A549 treated with AZD9567 at 1 μM for 4 hours (cell line): ENCODE results near the gene SIPA1. TPM values are rescaled to one million over a fixed set of nuclear protein-coding genes. Genes with fewer than 3 reads are reported as not detected.

Experiments
- total RNA-seq: library from RNA; stranded (reverse); fragments of 200-300 nt; extraction: Qiagen RNA extraction; gene quantifications from 5 replicates; pipeline ENCODE4 v1.2.3, GENCODE V29; 2022; ENCODE audit not compliant: insufficient read depth

The SIPA1 gene, protein sequence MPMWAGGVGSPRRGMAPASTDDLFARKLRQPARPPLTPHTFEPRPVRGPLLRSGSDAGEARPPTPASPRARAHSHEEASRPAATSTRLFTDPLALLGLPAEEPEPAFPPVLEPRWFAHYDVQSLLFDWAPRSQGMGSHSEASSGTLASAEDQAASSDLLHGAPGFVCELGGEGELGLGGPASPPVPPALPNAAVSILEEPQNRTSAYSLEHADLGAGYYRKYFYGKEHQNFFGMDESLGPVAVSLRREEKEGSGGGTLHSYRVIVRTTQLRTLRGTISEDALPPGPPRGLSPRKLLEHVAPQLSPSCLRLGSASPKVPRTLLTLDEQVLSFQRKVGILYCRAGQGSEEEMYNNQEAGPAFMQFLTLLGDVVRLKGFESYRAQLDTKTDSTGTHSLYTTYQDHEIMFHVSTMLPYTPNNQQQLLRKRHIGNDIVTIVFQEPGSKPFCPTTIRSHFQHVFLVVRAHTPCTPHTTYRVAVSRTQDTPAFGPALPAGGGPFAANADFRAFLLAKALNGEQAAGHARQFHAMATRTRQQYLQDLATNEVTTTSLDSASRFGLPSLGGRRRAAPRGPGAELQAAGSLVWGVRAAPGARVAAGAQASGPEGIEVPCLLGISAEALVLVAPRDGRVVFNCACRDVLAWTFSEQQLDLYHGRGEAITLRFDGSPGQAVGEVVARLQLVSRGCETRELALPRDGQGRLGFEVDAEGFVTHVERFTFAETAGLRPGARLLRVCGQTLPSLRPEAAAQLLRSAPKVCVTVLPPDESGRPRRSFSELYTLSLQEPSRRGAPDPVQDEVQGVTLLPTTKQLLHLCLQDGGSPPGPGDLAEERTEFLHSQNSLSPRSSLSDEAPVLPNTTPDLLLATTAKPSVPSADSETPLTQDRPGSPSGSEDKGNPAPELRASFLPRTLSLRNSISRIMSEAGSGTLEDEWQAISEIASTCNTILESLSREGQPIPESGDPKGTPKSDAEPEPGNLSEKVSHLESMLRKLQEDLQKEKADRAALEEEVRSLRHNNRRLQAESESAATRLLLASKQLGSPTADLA
- total RNA-seq = 11.1 to 21.7 TPM (median 18.4 TPM) in 5 replicates

DNA sequence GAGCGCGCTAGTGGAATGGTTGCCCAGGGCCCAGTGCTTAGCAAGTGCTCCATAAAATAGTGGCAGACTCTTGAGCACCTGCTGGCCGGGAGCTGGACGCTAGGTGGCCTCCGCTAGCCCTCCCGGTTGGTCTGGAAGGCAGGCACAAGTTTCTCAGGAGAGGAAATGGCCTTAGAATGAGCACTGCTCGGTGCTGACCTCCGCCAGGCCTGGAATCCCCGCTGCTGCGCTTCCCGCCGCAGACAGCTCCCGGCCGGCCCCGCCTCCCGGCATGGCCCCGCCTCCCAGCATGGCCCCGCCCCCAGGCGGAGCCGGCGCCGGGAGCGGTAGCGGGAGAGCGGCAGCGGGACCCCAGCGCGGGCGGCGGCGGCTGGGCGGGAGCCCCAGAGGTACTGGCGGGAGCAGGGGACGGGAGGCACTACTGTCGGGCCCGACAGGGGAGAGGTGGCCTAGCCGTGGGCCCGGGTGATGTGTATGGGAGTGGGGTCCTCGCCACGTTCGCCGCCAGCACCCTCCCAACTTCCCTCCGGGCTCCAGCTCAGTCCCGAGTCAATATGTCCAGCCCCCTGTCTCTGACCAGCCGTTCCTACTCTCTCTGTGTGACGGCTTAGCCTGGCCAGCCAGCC, at the start of gene SIPA1:
Gene SIPA1 (plus strand): TSS at position 308 of the 626 bp plus-strand sequence. CDS start 2,821 bp downstream, outside the sequence.

DNA sequence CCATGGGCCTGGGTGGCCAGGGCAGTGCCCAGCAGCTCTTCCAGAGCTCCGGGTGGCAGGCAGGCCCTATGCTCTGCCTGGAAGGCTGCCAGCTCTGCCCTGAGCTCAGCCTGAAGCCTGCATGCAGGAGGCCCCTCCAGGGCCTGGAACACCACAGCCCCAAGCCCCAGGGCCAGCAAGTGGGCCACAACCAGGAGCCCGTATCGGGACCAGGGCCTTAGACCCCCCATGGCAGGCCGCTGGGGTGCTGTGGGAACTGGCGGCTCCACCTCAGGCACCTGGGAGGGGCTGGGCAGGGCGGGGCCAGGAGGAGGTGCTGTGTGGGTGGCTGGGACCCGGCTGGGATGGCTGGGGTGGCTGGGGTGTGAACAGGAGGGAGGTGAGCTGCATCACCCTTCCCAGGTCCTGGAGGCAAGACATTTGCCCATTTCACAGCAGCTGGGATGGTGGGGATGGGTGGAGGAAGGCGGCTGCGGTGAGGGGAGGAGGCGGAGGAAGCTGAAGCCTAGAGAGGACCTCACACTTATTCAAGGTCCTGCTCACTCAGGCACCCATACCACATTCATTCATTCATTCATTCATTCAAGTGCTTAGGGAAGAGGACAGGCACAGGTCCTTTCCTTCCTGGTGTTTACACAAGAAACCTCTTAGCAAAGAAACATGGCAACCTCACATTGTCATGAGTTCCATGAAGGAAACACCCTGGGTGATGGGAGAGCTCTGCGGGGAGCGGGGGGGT, 42.2 kb upstream of the SIPA1 start, which contains the start of gene KCNK7:
Gene KCNK7 (minus strand): TSS at position 258 of the 739 bp plus-strand sequence. CDS start 28 bp downstream, at position 230.

DNA sequence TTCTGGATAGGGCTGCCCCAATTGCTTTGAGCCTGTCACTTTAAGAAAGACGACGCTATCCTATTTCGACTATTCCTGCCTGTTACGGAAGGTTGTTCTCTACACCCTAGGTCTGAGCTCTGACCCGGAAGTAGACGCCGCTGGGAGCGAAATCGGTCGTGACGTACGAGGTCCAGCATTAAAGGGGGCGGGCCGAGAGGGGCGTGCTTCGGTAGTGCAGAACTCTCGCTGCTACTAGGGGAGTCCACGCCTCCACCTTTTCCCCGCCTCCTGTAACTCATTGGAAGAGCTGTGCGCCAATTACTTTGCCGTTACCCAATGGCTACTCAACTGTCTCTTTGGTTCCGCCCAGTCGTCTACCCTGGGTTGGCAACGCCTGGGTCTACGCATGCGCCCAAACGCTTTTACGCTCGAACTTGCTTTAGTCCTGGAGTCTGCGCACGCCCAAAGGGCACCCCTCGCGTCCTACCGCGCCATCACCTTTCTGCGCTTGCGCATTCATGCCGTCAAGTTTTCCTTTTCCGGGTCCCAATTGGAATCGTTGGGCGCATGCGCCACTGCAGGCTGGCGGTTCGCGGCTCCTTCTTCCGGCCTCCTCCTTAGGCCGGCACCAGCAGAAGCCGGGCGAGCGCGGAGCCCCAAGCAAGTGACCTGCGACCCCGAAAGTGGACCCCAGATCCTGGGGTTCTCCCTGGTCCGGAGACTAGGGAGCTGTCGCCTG, 22.5 kb upstream of the SIPA1 start, which contains the start of gene PCNX3:
Gene PCNX3 (plus strand): TSS at position 548 of the 721 bp plus-strand sequence. CDS start 536 bp downstream, outside the sequence.

DNA sequence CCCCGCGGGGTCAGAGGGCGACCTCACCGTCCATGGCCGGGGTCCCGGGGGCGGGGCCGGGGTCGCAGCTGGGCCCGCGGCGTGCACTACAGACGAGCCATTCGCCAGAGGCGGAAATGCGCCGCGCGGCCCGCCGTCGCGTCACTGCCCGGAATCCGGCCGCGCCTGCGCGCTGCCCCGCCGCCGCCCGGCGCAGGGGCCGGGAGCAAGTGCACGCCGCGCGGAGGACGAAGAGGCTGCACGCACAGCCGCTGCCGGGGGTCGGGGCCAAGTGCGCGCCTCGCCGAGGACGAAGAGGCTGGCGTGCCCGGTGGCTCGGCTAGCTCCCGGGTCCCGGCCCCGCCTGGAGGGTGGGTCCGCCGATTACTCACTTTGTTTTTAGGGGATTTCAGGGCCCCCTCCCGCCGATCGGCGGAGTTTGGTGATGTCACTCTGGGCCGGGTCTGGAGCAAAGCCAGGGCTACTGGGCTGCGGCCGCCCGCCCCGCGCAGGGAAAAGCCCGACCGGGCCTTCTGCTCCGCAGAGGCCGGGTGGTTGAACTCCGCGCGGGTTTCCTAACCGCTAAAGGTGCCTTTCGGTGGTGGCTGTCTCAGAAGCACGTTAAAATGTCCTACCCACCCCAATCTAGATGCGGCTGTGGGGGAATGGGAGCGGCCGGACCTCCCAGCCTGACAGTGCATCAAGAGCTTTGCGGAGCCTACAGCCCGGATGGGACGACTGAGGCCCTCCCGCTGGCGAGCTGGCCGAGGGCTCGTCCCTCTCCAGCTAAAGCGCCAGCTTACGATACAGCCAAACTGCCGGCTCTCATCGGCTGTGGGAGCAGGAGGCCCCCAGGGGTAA, 25.1 kb downstream of the SIPA1 start, which contains the start of gene RELA:
Gene RELA (minus strand): TSS at position 118 of the 840 bp plus-strand sequence. CDS start 84 bp downstream, at position 34.

Other genes with a start within 250 kb of the SIPA1 start
- gene NEAT1, start 215.3 kb upstream of the SIPA1 start, total RNA-seq = 95.1 to 289 TPM (median 267 TPM) in 5 replicates
- 55.2 to 111 TPM (median 88.6 TPM) in 5 replicates for gene MALAT1, start 139.1 kb upstream of the SIPA1 start, total RNA-seq
- 37.6 to 65.4 TPM (median 64.4 TPM) in 5 replicates for gene SCYL1, start 113.0 kb upstream of the SIPA1 start, total RNA-seq
- 65.1 to 117 TPM (median 101 TPM) in 5 replicates for gene LTBP3, start 79.7 kb upstream of the SIPA1 start, total RNA-seq
- gene ZNRD2, start 67.6 kb upstream of the SIPA1 start, total RNA-seq = 69.5 to 80.8 TPM (median 77.9 TPM) in 5 replicates
- 20.8 to 56.1 TPM (median 50.0 TPM) in 5 replicates for gene FAM89B, start 65.6 kb upstream of the SIPA1 start, total RNA-seq
- gene EHBP1L1, start 62.0 kb upstream of the SIPA1 start, total RNA-seq = 22.6 to 35.1 TPM (median 32.7 TPM) in 5 replicates
- gene KCNK7, start 42.3 kb upstream of the SIPA1 start, total RNA-seq = 0.26 to 1.4 TPM (median 0.77 TPM) in 4 of 5 replicates, not detected in the other
- gene MAP3K11, start 23.9 kb upstream of the SIPA1 start, total RNA-seq = 44.0 to 49.5 TPM (median 47.5 TPM) in 5 replicates
- gene PCNX3, start 22.3 kb upstream of the SIPA1 start, total RNA-seq = 25.3 to 38.8 TPM (median 37.9 TPM) in 5 replicates
- 52.1 to 79.3 TPM (median 74.8 TPM) in 5 replicates for gene RELA, start 24.8 kb downstream of the SIPA1 start, total RNA-seq
- gene KAT5, start 74.2 kb downstream of the SIPA1 start, total RNA-seq = 31.3 to 46.9 TPM (median 45.7 TPM) in 5 replicates
- gene RNASEH2C, start 82.7 kb downstream of the SIPA1 start, total RNA-seq = 26.8 to 55.4 TPM (median 52.8 TPM) in 5 replicates
- gene AP5B1, start 142.9 kb downstream of the SIPA1 start, total RNA-seq = 6.6 to 12.9 TPM (median 11.5 TPM) in 5 replicates
- gene OVOL1, start 149.0 kb downstream of the SIPA1 start, total RNA-seq = 0.05 to 0.09 TPM (median 0.09 TPM) in 4 of 5 replicates, not detected in the other
- gene SNX32, start 195.9 kb downstream of the SIPA1 start, total RNA-seq = 0.08 to 0.10 TPM (median 0.10 TPM) in 3 of 5 replicates, not detected in the others
- gene CFL1, start 220.1 kb downstream of the SIPA1 start, total RNA-seq = 2,195 to 2,429 TPM (median 2,317 TPM) in 5 replicates
- 18.2 to 33.2 TPM (median 29.7 TPM) in 5 replicates for gene MUS81, start 222.3 kb downstream of the SIPA1 start, total RNA-seq
- 0.54 to 1.7 TPM (median 1.3 TPM) in 4 of 5 replicates, not detected in the other for gene EFEMP2, start 234.7 kb downstream of the SIPA1 start, total RNA-seq
- gene CTSW, start 241.7 kb downstream of the SIPA1 start, total RNA-seq = 0.09 TPM in 3 of 5 replicates, not detected in the others